Activated CD4-positive, alpha-beta T cell treated with anti-CD3 and anti-CD28 coated beads, Interleukin-2, amount 50 U/mL, for 24 hours (primary cell): ENCODE data around the gene C5orf22.
"Not testable (repeated sequence)": the region's sequence is repeated elsewhere in the genome, so short reads cannot be mapped to it uniquely, and the experiment has no call there.

Experiments used
- DNase-seq, 2 donors: peaks; one replicate each; pipeline ENCODE4 v3.0.0-alpha.2; 2020; ENCODE audit warnings: low read depth in 1 of 2, low spot score in 1 of 2

The C5orf22 gene

GRCh38 chr5:31553863-31554262, 21.8 kb downstream of the C5orf22 start:
- DNase-seq, result no peak

- no peak for DNase-seq
These were observed 22.5 kb downstream of the C5orf22 start for GRCh38 chr5:31554552-31554951.

- no peak for DNase-seq
These were observed 24.4 kb downstream of the C5orf22 start for GRCh38 chr5:31556461-31556860.

DNA sequence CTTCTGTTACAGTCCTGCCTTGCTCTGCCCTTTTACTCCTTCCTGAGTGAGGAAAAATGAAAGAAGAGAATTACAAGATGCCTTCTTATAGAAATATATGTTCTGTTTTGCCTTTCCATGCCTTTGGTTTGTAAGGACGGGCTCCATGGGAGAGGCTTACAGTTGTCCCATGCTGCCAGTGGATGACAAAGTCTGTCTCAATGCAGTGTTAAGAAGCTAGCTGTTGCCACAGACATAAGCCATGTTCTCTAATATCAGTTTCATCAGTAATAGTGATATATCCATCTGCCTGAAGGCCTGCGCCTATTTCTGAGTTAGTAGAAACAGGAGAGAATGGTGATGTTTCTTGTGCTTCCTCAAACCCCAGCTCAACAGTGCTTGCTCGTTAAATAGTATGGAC, 27.8 kb downstream of the C5orf22 start:
- DNase-seq, result no peak

GRCh38 chr5:31561946-31562345, 29.8 kb downstream of the C5orf22 start:
- no peak for DNase-seq

- no peak for DNase-seq
These were observed 31.1 kb downstream of the C5orf22 start for GRCh38 chr5:31563216-31563615.

GRCh38 chr5:31566362-31566761, 34.3 kb downstream of the C5orf22 start:
- DNase-seq, result not testable (repeated sequence)

GRCh38 chr5:31568302-31568835, 36.3 kb downstream of the C5orf22 start:
- DNase-seq, result no peak

DNA sequence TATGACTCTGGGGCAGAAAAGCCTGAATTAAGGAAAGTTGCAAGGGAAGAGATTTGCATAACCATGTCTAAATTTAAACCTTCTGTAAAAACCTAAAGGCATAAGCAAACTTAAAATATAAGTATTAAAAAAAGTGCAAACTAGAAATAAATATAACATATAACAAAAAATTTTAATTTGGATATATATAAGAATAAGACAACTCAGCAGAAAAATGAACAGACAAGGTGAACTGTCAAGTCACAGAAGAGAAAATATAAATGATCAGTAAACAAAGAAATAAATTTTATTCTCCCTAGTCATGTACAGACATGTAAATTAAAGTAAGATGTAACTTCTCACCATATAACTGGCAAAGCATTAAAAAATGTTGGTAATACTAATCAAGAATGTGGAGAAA, 37.0 kb downstream of the C5orf22 start:
- no peak for DNase-seq

DNA sequence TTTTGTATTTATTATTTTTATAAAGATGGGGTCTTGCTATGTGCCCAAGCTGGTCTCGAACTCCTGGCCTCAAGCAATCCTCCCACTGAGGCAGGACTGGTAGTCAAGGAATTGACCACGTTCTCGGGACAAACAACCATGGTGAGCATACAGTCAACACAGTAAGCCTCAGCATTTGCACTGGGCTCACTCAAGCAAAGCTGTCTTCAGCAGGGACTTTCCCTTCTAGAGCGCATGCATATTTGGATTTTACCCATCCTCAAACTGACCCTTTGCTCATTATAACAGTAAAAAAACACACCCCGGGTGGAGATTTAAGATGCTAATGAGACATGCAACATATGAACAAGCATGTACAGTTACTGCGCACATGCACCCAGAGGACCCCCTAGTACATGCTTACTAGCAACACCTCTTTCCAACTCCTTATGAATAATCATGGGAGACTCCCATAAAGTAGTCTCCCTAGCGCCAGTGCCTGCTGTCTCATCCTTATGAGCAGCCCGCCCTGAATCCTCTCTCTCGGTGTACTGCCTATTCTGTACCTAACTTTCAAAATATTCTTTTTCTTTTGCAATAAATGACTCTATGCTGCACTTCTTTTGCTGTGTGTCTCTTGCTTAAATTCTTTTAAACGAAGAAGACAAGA, 41.5 kb downstream of the C5orf22 start:
- no peak for DNase-seq

DNA sequence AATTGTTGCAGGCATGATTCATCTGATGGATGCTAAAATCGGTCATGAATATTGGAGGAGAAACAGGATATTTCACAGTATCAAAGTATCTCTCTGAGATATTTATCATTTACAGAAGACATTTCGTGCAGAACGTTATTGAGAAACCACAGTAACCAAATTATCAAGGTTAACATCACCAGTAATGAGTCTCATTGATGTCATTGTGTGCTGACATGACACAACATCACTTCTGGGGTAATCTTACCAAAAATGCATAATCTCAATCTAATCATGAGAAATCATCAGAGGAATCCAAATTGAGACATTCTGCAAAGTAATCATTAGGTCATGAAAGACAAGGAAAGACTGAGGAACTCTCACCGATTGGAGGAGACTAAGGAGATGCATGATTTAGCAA, 42.7 kb downstream of the C5orf22 start:
- no peak for DNase-seq

DNA sequence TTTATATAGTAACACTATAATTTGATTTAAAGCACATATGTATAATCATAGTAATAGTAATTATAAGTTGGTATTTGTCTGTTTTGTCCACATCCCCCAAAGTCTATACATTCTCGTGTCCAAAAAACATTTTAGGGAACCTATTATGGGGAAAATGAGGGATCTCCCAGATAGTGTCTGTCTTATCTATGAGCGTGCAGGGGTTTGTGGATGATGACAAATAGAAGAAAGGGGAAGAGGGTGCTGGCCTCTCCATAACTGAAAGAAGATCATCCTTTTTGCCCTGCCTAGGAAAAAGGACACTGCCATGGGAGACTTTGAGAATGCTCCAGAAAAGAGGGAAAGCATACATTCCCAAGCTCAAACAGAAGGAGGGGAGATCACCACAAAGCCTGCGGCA, 45.3 kb downstream of the C5orf22 start:
- no peak for DNase-seq

DNA sequence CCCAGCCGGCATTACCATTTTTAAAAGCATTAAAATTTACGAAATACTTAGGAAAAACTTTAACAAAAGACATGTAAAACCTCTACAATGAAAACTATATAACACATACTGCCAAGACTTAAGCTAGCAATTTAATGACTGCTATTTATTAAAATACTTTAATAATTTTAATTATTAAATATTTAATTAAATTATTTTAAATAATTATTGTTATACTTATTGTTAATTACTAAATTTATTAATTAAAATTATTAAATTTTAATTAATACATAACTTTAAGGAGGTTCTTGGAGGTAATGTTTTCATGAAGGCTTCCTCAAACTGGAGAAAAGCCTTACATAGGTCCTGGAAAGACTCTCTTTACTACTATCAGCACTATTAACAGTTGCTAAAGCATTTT, 47.5 kb downstream of the C5orf22 start:
- no peak for DNase-seq

DNA sequence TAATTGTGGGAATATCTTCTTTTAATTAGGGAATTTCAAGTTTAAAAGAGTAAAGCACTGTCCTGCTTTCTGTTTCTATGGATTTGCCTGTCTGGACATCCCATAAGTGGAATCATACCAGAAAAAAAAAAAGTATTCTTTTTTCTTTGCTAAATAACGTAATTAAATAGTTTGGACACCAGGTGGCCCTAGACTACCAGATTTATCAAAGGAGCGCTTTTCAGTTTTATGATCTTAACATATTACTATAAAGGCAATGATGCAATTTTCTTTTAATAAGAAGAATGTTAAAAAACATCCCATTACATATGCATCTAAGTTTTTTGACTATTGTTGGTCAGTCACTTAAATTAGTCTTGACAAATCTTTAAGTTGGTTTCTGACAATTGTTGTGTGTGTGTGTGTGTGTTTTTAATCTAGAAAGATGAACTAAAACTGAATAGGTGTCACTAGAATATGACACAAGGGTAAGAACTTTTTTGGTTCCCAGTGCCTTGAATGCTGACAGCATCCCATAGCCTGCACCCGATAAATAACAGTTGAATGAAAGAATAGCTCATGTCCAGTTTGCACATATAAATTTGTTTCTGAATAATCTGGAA, 49.5 kb downstream of the C5orf22 start:
- DNase-seq, result no peak

DNA sequence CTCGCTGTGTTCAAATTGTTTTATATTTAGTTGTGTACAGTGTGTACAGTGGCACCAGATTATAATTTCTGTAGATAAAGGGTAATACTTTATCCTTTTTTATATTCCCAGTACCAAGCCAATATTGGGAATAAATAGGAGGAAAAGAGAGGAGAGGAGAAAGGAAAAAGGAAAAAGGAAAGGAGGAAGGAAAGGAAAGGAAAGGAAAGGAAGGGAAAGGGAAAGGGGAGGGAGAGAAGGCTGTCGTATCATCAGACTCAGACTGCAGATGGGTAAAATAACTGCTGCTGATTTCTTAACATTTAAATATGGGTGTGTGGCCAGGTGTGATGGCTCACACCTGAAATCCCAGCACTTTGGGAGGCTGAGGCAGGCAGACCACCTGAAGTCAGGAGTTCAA, 51.0 kb downstream of the C5orf22 start:
- no peak for DNase-seq

- no peak for DNase-seq
These were observed 53.2 kb downstream of the C5orf22 start for GRCh38 chr5:31585166-31585894.

DNA sequence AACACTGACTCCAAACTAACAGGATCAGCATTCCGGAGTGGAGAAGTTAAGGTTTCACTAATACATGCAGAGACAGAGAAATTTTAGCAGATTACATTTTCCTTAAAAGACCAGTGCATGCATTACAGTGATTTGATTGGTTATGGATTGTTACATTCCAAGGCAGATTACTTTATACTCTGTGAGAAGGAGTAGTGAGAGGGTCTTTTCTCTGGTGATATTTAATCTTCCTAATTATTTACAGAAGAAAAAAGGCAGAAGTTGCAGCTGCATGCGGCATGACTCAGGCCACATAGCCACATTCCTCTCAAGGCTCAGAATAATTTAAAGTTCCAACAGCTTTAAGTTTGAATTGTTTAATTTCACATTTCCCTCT, 53.8 kb downstream of the C5orf22 start:
- no peak for DNase-seq

GRCh38 chr5:31587546-31587945, 55.4 kb downstream of the C5orf22 start:
- DNase-seq, result no peak

DNA sequence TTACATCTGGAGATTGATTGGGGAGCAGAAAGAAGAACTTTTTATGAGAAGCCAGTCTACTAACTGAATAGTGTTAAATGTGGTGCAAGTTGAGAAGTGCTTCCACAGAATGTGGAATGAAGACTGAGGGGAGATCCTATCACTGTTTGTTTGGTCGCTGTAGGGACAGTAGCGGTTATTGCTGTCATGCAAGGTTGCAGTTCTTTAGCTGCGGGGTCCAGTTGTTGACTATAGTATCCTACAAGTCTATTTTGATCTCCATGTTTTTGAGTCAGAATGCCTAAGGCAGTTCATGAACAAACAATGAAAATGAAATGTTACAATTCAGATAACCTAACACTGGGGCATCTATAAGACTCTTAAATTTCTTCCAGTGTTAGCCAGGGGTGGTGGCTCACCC, 61.6 kb downstream of the C5orf22 start:
- no peak for DNase-seq

DNA sequence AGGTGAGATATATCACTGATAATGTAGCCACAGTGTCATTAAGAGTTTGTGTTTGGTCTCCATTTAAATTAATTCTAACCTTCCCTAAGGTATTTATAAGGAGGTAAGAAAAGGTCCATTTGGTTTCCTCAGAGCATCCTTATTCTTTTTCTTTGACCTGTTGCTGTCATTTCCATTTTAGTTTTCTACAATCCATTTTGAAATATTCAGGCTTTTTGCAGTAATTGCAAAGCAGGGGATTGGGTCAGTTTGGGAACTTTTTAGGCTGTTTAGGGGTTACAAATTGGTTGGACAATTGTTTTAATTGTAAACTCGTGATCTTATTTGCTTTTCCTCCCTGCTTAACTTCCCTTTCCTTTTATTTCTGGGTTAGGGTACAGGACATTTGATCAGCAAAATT, 64.3 kb downstream of the C5orf22 start:
- DNase-seq, result no peak

DNA sequence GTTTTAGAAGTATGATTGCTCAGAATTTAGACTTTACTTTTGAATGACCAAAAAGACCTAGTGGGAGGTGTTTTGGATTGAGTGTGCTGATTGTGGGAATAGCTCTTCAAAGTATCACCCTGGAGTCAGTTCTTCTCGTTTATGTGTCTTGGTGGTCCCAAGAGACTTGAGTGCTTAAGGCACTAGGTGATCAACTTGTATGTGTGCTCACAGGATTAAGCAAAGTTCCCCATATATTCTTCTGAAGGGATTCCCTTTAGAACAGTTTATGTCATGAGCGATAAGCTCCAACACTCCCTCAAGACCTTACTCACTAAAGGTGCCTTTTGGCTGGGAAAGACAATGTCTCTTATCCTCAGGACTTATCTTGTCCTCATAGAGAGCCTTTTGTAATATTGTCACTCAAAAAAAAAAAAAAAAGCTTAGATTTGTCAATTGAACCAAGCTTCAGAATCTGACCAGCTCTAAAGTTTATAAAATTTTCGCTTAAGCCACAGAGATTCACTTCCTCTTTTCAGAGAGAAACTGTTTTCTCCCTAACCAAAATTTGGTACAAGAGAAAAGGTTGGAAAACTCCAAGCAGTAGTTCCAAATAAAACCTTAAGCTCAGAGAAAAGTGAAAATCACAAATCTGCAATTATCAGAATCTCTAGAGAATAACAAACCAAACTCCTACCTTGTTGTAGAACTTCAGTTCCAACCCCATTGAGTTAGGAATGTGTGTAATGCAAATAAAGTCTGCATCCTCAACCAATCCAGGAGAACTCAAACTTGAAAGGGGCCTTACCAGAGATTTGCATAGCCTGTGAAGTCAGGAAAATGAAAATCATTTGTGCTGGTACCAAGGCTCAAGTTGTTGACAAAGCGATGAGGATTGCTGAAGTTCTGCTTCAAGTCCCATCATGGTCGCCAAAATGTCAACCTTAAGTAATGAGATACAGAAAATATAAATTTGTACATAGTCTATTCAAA, 66.8 kb downstream of the C5orf22 start:
- DNase-seq, result no peak
